HCT116 (cell line): ENCODE data around the gene TMTC2. TPM values are rescaled to one million over a fixed set of nuclear protein-coding genes. Genes with fewer than 3 reads are reported as not detected.

ENCODE experiments used
- ATAC-seq: fragments of 200-7000 bp; cut with Tn5 transposase; 2 replicates; pipeline ENCODE4 v1.9.1; 2020; ENCODE audit warnings: mild to moderate bottlenecking, moderate library complexity
- BruUV-seq: library from RNA; stranded (reverse); fragments of 400-500 nt; replicated peaks from 2 replicates; lab custom pipeline; 2021; lab: Mats Ljungman, UMichigan
- CTCF ChIA-PET: fragments of 300-600 bp; sonication (Branson Sonifier 250); formaldehyde crosslinking; loops from one replicate; lab custom pipeline; 2021; ENCODE audit warnings: antibody characterized with exemption; lab: Charles Lee
- POLR2A ChIA-PET: fragments of 300-600, 350-600 bp; sonication (Branson Sonifier 250); formaldehyde crosslinking; loops from one replicate; lab custom pipeline; 2021; ENCODE audit warnings: antibody characterized with exemption; lab: Charles Lee
- RAD21 ChIA-PET, 2 experiments: fragments of 300-600 bp; sonication (Branson Sonifier 250); formaldehyde crosslinking; loops; one replicate each; lab custom pipeline; 2023; ENCODE audit warnings: low total read pairs in 2 of 2; ENCODE audit not compliant: uncharacterized antibody in 2 of 2, unreplicated experiment in 2 of 2, low non-redundant PET in 1 of 2; lab: Charles Lee
- DNase-seq: peaks from one replicate; pipeline ENCODE4 v3.0.0-alpha.2; 2010; ENCODE audit warnings: low read depth, low spot score
- H2AFZ ChIP-seq: fragments of 200-600 bp; shearing (Covaris generic), sonication (generic); 2 replicates; pipeline ENCODE4 v1.6.1; 2017; ENCODE audit warnings: low read depth, mixed run types, mixed read lengths, antibody characterized with exemption, low read length; ENCODE audit not compliant: poor library complexity, severe bottlenecking
- H3K27ac ChIP-seq: 2 replicates; pipeline ENCODE4 v1.5.1; 2012; ENCODE audit warnings: low read depth, low read length
- H3K27me3 ChIP-seq: fragments of 200-600 bp; sonication (generic); 2 replicates; pipeline ENCODE4 v1.6.1; 2016; ENCODE audit warnings: mixed run types, low read length, mixed read lengths; ENCODE audit not compliant: insufficient read depth
- H3K36me3 ChIP-seq, 2 experiments: fragments of 200-500 bp in 1 of 2; fragments of 200-600 bp in 1 of 2; sonication (Bioruptor generic) in 1 of 2; sonication (generic) in 1 of 2; 2 replicates each; pipeline versions ENCODE4 v1.5.1 to v1.6.1; 2014 to 2016; ENCODE audit warnings: low read length in 2 of 2, inconsistent platforms in 1 of 2, mixed read lengths in 1 of 2, mixed run types in 1 of 2; ENCODE audit not compliant: insufficient read depth in 2 of 2, control insufficient read depth in 1 of 2
- H3K4me1 ChIP-seq, 2 experiments: fragments of 200-600 bp in 1 of 2; sonication (generic) in 1 of 2; 2 replicates each; pipeline versions ENCODE4 v1.5.1 to v1.6.1; 2012 to 2017; ENCODE audit warnings: low read length in 2 of 2, inconsistent platforms in 1 of 2, mild to moderate bottlenecking in 1 of 2, mixed read lengths in 1 of 2, mixed run types in 1 of 2, moderate library complexity in 1 of 2; ENCODE audit not compliant: insufficient read depth in 2 of 2, control insufficient read depth in 1 of 2
- H3K4me2 ChIP-seq: fragments of 200-600 bp; sonication (generic); 2 replicates; pipeline ENCODE4 v1.6.1; 2017; ENCODE audit warnings: mixed run types, low read length, mixed read lengths
- H3K4me3 ChIP-seq, 2 experiments: fragments of 200-600 bp in 1 of 2; sonication (generic) in 1 of 2; replicated peaks in 1 of 2; 2 replicates each; pipeline ENCODE4 v1.5.1; 2011 to 2016; ENCODE audit warnings: low read length in 2 of 2, control low read depth in 1 of 2, low read depth in 1 of 2, mild to moderate bottlenecking in 1 of 2, mixed read lengths in 1 of 2, mixed run types in 1 of 2
- H3K79me2 ChIP-seq: fragments of 200-600 bp; sonication (generic); 2 replicates; pipeline ENCODE4 v1.6.1; 2017; ENCODE audit warnings: mild to moderate bottlenecking, mixed run types, low read length, moderate library complexity, mixed read lengths; ENCODE audit not compliant: insufficient read depth
- H3K9ac ChIP-seq: fragments of 200-600 bp; sonication (generic); 2 replicates; pipeline ENCODE4 v1.6.1; 2016; ENCODE audit warnings: low read length, mixed read lengths
- H3K9me2 ChIP-seq: fragments of 200-600 bp; sonication (generic), shearing (Covaris generic); 2 replicates; pipeline ENCODE4 v1.6.1; 2017; ENCODE audit warnings: mixed run types, mild to moderate bottlenecking, moderate library complexity; ENCODE audit not compliant: insufficient read depth
- H3K9me3 ChIP-seq, 2 experiments: fragments of 200-500 bp in 1 of 2; fragments of 200-600 bp in 1 of 2; sonication (Bioruptor generic) in 1 of 2; sonication (generic) in 1 of 2; 2 replicates each; pipeline ENCODE4 v1.6.1; 2014 to 2017; ENCODE audit warnings: low read length in 2 of 2, mixed read lengths in 2 of 2, inconsistent platforms in 1 of 2, low read depth in 1 of 2, mild to moderate bottlenecking in 1 of 2, mixed run types in 1 of 2, moderate library complexity in 1 of 2; ENCODE audit not compliant: control insufficient read depth in 1 of 2, insufficient read depth in 1 of 2
- H4K20me1 ChIP-seq: fragments of 200-600 bp; sonication (generic), shearing (Covaris generic); 2 replicates; pipeline ENCODE4 v1.6.1; 2017; ENCODE audit warnings: mixed run types, mild to moderate bottlenecking, moderate library complexity; ENCODE audit not compliant: insufficient read depth
- CEBPB ChIP-seq: IDR thresholded peaks from 2 replicates; pipeline ENCODE4 v1.6.1; 2012; ENCODE audit warnings: low read depth
- EZH2 ChIP-seq: fragments of 200-600 bp; sonication (generic); IDR thresholded peaks from 2 replicates; pipeline ENCODE4 v1.6.1; 2017; ENCODE audit warnings: antibody characterized with exemption, mixed run types
- FOSL1 ChIP-seq: IDR thresholded peaks from 2 replicates; pipeline ENCODE4 v1.6.1; 2012; ENCODE audit warnings: low read depth
- POLR2A ChIP-seq: IDR thresholded peaks from 2 replicates; pipeline ENCODE4 v1.7.0; 2011; ENCODE audit warnings: borderline replicate concordance; ENCODE audit not compliant: insufficient read depth, insufficient read length; ENCODE audit errors: extremely low read depth
- POLR2AphosphoS5 ChIP-seq: IDR thresholded peaks from 2 replicates; pipeline ENCODE4 v1.6.1; 2011; ENCODE audit warnings: mild to moderate bottlenecking, low read depth, low read length, moderate library complexity
- RAD21 ChIP-seq: IDR thresholded peaks from 2 replicates; pipeline ENCODE4 v1.6.1; 2012; ENCODE audit warnings: low read depth, mild to moderate bottlenecking
- SIN3A ChIP-seq: IDR thresholded peaks from 2 replicates; pipeline ENCODE4 v1.6.1; 2012; ENCODE audit warnings: low read depth
- SP1 ChIP-seq: IDR thresholded peaks from 2 replicates; pipeline ENCODE4 v1.6.1; 2012; ENCODE audit warnings: low read depth
- intact Hi-C: fragments of 100-400 bp; cut with micrococcal nuclease; formaldehyde crosslinking; loops from 2 replicates; pipeline ENCODE4 v1.10.0; 2022
- total RNA-seq: library from RNA; stranded (reverse); gene quantifications from one replicate; pipeline ENCODE4 v1.2.1, GENCODE V29; 2021; ENCODE audit not compliant: unreplicated experiment
- TF ChIP-seq, protein P1 (sequence below): IDR thresholded peaks from 2 replicates; pipeline ENCODE4 v1.6.1; 2012; ENCODE audit warnings: low read depth
- TF ChIP-seq, protein P2 (sequence below): IDR thresholded peaks from 2 replicates; pipeline ENCODE4 v1.6.1; 2011; ENCODE audit warnings: mild to moderate bottlenecking, low read length, moderate library complexity; ENCODE audit not compliant: insufficient replicate concordance; ENCODE audit errors: extremely low read depth

The TMTC2 gene
- total RNA-seq, 1 experiment from 2014 or later, result 11.5 TPM

DNA sequence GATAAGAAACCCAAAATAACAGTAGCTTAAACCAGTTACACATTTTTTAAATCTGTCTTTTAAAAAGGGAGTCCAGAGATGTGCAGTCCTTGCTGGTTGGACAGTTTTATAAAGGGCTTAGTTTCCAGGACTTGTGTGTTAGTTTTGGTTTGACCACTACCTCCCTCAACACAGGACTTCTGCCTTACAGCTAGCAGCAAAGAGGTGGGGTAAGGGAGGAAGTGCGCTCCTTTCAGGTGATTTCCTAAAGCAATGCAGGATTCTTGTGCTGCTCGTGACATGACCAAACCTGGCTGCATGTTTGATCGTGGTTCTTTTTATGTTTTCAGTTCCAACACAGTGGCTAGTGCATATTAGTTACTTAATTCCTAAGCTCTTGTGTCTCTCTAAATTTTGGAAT lies 266.2 kb downstream of the TMTC2 start:
- Histone ChIP-seq H3K4me2 (no peak overlapping the region), H3K4me1 (no peaks in the 10 kb centered on the region), H3K9ac (no peak overlapping the region), H4K20me1 (no peaks in the 10 kb centered on the region), H3K27me3 (no peaks in the 10 kb centered on the region), H2AFZ (no peak overlapping the region), H3K27ac (no peak overlapping the region), H3K36me3 (no peaks in the 10 kb centered on the region), H3K79me2 (no peaks in the 10 kb centered on the region), H3K9me2 (no peaks in the 10 kb centered on the region), H3K9me3 (no peaks in the 10 kb centered on the region), H3K4me3 (no peak overlapping the region)
- no peak for ATAC-seq
- POLR2A ChIA-PET, result no interaction called here
- RAD21 ChIA-PET, result no interaction called here
- no TSS peak for BruUV-seq
- TF ChIP-seq RAD21 (no peak), POLR2AphosphoS5 (no peak), POLR2A (no peak), EZH2 (no peak), SP1 (no peak), FOSL1 (no peak), SIN3A (no peak), CEBPB (no peak)
- TF ChIP-seq, protein P1, sequence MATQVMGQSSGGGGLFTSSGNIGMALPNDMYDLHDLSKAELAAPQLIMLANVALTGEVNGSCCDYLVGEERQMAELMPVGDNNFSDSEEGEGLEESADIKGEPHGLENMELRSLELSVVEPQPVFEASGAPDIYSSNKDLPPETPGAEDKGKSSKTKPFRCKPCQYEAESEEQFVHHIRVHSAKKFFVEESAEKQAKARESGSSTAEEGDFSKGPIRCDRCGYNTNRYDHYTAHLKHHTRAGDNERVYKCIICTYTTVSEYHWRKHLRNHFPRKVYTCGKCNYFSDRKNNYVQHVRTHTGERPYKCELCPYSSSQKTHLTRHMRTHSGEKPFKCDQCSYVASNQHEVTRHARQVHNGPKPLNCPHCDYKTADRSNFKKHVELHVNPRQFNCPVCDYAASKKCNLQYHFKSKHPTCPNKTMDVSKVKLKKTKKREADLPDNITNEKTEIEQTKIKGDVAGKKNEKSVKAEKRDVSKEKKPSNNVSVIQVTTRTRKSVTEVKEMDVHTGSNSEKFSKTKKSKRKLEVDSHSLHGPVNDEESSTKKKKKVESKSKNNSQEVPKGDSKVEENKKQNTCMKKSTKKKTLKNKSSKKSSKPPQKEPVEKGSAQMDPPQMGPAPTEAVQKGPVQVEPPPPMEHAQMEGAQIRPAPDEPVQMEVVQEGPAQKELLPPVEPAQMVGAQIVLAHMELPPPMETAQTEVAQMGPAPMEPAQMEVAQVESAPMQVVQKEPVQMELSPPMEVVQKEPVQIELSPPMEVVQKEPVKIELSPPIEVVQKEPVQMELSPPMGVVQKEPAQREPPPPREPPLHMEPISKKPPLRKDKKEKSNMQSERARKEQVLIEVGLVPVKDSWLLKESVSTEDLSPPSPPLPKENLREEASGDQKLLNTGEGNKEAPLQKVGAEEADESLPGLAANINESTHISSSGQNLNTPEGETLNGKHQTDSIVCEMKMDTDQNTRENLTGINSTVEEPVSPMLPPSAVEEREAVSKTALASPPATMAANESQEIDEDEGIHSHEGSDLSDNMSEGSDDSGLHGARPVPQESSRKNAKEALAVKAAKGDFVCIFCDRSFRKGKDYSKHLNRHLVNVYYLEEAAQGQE, result no peak
- TF ChIP-seq, protein P2, sequence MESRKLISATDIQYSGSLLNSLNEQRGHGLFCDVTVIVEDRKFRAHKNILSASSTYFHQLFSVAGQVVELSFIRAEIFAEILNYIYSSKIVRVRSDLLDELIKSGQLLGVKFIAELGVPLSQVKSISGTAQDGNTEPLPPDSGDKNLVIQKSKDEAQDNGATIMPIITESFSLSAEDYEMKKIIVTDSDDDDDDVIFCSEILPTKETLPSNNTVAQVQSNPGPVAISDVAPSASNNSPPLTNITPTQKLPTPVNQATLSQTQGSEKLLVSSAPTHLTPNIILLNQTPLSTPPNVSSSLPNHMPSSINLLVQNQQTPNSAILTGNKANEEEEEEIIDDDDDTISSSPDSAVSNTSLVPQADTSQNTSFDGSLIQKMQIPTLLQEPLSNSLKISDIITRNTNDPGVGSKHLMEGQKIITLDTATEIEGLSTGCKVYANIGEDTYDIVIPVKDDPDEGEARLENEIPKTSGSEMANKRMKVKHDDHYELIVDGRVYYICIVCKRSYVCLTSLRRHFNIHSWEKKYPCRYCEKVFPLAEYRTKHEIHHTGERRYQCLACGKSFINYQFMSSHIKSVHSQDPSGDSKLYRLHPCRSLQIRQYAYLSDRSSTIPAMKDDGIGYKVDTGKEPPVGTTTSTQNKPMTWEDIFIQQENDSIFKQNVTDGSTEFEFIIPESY, result no peak
- DNase-seq, result no peak
- intact Hi-C loops, result no loop called here
- CTCF ChIA-PET, result no interaction called here
